ENCODE data around the gene MSI2. TPM values are rescaled to one million over a fixed set of nuclear protein-coding genes. Genes with fewer than 3 reads are reported as not detected.
A peak's percentile ranks its signal among the peaks of the same experiment; 100 is the strongest.

The MSI2 gene
- total and polyA plus RNA-seq, 12 donors = 32.6 to 411 (median 148) TPM

GRCh38 chr17:57317079-57317478, 60.8 kb downstream of the MSI2 start:
- no peak for DNase-seq
- Histone ChIP-seq H3K4me1 (replicated peaks in 1 of 2) (peaks cover 4 to 30% of the 10 kb centered on the region in 2 donors), H3K27me3 (no peaks in the 10 kb centered on the region), H3K9me3 (replicated peaks in 1 of 3) (no peaks in the 10 kb centered on the region), H3K36me3 (replicated peaks in 1 of 2) (no peaks in the 10 kb centered on the region), H3K4me3 (no peak overlapping the region), H3K27ac (peak overlapping the region in 1 of 5 donors; percentile 21)
- intact Hi-C loops (cut with DNase I) = loop anchor here in 1 of 2 donors (10.0 kb wide), 1 partner anchor 98 kb away; no protein-coding TSS in a partner anchor
- WGBS, 4 donors = 93 to 100% (median 96%) methylated on average over 2 to 3 of the region's 3 CpGs
- TF ChIP-seq CTCF (IDR thresholded peaks at IDR 0.05) = no peak
- no peak for TF ChIP-seq POLR2A (IDR thresholded peaks at IDR 0.05)

- WGBS, 4 donors = 88 to 96% (median 92%) methylated on average over 6 of the region's 6 CpGs
- Histone ChIP-seq H3K4me3 (no peak overlapping the region), H3K27me3 (no peaks in the 10 kb centered on the region), H3K9me3 (replicated peaks in 1 of 3) (no peaks in the 10 kb centered on the region), H3K36me3 (replicated peaks in 1 of 2) (no peaks in the 10 kb centered on the region), H3K4me1 (replicated peaks in 1 of 2) (peaks cover 0 to 12% of the 10 kb centered on the region in 2 donors), H3K27ac (peak overlapping the region in 1 of 5 donors; percentile 13)
- TF ChIP-seq POLR2A (IDR thresholded peaks at IDR 0.05) (no peak), CTCF (IDR thresholded peaks at IDR 0.05) (no peak)
- no peak for DNase-seq
- intact Hi-C loops (cut with DNase I) = loop anchor here in 1 of 2 donors (10.0 kb wide), 1 partner anchor 96 kb away; no protein-coding TSS in a partner anchor
These were observed 62.6 kb downstream of the MSI2 start for GRCh38 chr17:57318913-57319312.

GRCh38 chr17:57319806-57320205, 63.5 kb downstream of the MSI2 start:
- peak overlapping the region in 1 of 5 donors; percentile 20 for H3K27ac ChIP-seq
- H3K36me3 ChIP-seq (replicated peaks in 1 of 2) = no peaks in the 10 kb centered on the region
- H3K27me3 ChIP-seq = no peaks in the 10 kb centered on the region
- no peaks in the 10 kb centered on the region for H3K9me3 ChIP-seq (replicated peaks in 1 of 3)
- TF ChIP-seq CTCF (IDR thresholded peaks at IDR 0.05) (no peak), POLR2A (IDR thresholded peaks at IDR 0.05) (no peak)
- intact Hi-C loops (cut with DNase I) = loop anchor here in 1 of 2 donors (10.0 kb wide), 1 partner anchor 95 kb away; no protein-coding TSS in a partner anchor
- DNase-seq = no peak
- peaks cover 0 to 9% of the 10 kb centered on the region in 2 donors for H3K4me1 ChIP-seq (replicated peaks in 1 of 2)
- 94 to 97% (median 95%) methylated on average over 9 of the region's 9 CpGs for WGBS, 4 donors
- H3K4me3 ChIP-seq = no peak overlapping the region

- peak in 1 of 7 donors; percentile 13 for DNase-seq
- intact Hi-C loops (cut with DNase I) = no loop called here
- WGBS, 4 donors = 87 to 97% (median 91%) methylated on average over 9 to 10 of the region's 10 CpGs
These were observed 67.1 kb downstream of the MSI2 start for GRCh38 chr17:57323391-57323790.

More at GRCh38 chr17:57323391-57323790, 67.1 kb downstream of the MSI2 start:
- TF ChIP-seq CTCF (IDR thresholded peaks at IDR 0.05) (no peak), POLR2A (IDR thresholded peaks at IDR 0.05) (no peak)
- Histone ChIP-seq H3K4me1 (replicated peaks in 1 of 2) (peaks cover 8 to 20% of the 10 kb centered on the region in 2 donors), H3K36me3 (replicated peaks in 1 of 2) (no peaks in the 10 kb centered on the region), H3K27me3 (no peaks in the 10 kb centered on the region), H3K4me3 (no peak overlapping the region), H3K9me3 (replicated peaks in 1 of 3) (no peaks in the 10 kb centered on the region), H3K27ac (peak overlapping the region in 1 of 5 donors; percentile 73)

Measured in adrenal gland (tissue), 12 donors.